ENCODE data around the gene STK35.
A peak's percentile ranks its signal among the peaks of the same experiment; 100 is the strongest.

Gene STK35

GRCh38 chr20:2131366-2131765, 29.7 kb downstream of the STK35 start:
- no peak overlapping the region for H3K4me3 ChIP-seq (ENCODE audit: low read depth, low read length)
- no peak for DNase-seq (ENCODE audit: low read depth)

DNA sequence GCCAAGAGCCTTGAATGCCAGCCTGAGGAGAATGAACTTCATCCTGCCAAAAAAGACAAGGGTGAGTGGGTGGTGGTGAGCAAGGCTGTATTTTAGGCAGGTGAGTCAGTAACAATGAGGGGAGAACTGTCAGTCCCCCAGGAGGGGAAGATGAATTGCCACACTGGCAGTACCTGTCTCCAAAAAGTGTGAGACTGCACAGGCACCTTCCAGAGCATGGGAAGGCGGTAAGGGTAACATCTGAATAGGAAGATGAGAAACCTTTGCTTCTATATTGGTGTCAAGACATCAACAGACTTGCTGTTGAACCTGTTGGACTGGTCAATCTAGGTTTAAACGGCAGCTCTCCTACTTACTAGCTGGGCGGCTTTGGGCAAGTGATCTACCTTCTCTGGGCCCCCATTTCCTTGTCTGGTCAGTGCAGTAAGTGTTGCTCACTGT, 30.9 kb downstream of the STK35 start:
- no peak overlapping the region for H3K4me3 ChIP-seq (ENCODE audit: low read depth, low read length)

GRCh38 chr20:2133318-2134183, 31.9 kb downstream of the STK35 start:
- peak; percentile 60 for DNase-seq (ENCODE audit: low read depth)
- H3K4me3 ChIP-seq (ENCODE audit: low read depth, low read length), result no peak overlapping the region

More for the DNA sequence above, 30.9 kb downstream of the STK35 start:
- no peak for DNase-seq (ENCODE audit: low read depth)

DNA sequence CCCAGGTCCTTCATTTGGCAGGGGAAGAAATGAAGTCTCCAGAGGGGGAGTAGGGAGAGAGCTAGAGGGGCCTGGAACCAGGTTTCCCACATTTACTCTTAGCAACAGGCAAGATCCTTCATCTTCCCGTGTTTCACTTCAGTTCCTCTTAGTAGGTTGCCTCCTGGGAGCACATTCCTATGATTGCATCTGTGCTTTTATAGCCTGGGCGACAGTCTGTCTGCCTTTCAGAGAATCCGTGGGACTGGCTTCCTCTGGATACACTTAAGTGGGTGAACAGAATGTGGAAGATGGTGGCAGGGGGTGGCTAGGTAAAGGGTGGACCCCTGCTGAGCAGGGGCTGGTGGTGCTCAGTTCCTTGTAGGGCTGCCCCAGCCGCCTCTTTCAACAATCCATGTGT, 33.4 kb downstream of the STK35 start:
- H3K4me3 ChIP-seq (ENCODE audit: low read depth, low read length), result no peak overlapping the region
- DNase-seq (ENCODE audit: low read depth), result no peak

GRCh38 chr20:2136275-2136674, 34.6 kb downstream of the STK35 start:
- DNase-seq (ENCODE audit: low read depth), result no peak
- H3K4me3 ChIP-seq (ENCODE audit: low read depth, low read length), result no peak overlapping the region

DNA sequence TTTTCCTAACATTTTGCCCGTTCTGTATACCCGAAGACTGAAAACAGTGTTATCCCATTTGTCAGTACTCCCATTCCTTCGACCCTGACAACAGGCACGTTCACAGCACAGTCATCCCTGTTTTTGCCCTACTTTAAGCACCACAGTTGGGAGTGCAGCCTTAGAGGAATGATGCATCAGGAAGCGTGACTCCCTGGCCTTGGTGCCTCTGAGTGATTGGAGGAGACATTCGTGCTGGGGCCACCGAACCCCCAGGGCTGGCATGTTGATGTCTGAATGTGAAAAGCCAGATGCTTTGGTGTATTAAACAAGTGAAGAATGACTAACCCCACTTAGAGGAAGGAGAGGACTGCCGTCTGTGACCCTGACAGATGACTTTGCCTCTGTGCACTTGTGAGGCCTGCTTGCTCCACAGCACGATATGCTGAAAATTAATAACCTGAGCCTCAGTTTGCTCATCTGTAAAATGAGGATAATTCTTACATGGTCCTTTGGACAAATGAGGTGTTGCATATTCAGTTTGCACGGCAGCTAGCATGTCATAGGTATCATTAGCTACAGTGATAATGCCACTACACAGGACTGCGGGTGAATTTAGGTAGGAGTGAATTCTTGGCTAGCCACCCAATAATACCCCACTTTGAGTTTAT, 36.0 kb downstream of the STK35 start:
- DNase-seq (ENCODE audit: low read depth), result peak; percentile 64
- no peak overlapping the region for H3K4me3 ChIP-seq (ENCODE audit: low read depth, low read length)

DNA sequence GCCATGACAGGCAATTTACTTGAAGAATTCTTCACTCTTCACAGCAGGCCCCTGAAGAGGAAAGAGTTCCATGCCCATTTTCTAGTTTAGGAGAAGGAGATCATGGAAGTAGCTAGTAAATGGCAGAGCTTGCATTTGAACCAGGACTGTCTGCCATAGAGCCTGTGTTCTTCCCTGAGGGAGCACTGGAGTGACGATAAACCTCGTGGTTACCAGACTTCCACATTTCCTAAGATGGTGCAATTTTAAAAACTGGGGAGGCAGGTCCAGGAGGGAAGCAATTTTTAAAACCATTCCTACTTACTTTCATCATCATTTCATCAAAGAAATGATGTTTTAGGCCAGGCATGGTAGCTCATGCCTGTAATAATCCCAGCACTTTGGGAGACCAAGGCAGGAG, 36.8 kb downstream of the STK35 start:
- DNase-seq (ENCODE audit: low read depth), result no peak
- H3K4me3 ChIP-seq (ENCODE audit: low read depth, low read length), result no peak overlapping the region

DNA sequence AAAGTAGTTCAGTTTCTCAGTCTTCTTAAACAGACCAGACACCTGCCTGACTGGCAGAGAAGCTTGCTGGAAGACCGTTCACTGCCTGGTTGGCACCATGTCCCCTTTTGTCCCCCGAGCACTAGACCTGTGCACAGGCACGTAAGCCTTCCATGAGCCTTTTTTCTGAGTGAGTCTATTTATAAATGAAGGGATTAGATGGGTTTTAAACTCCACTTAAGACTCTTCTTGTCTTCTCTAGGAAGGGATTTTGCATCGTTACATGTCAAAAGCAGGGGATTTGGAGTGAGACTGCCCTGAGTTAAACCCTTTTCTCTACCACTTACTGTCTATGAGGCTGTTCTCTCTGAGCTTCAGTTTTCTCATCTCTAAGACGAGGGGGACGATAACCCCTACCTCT, 37.6 kb downstream of the STK35 start:
- H3K4me3 ChIP-seq (ENCODE audit: low read depth, low read length), result no peak overlapping the region
- no peak for DNase-seq (ENCODE audit: low read depth)

GRCh38 chr20:2139736-2140135, 38.1 kb downstream of the STK35 start:
- no peak overlapping the region for H3K4me3 ChIP-seq (ENCODE audit: low read depth, low read length)
- DNase-seq (ENCODE audit: low read depth), result no peak

GRCh38 chr20:2140561-2140960, 38.9 kb downstream of the STK35 start:
- DNase-seq (ENCODE audit: low read depth), result no peak
- no peak overlapping the region for H3K4me3 ChIP-seq (ENCODE audit: low read depth, low read length)

- DNase-seq (ENCODE audit: low read depth), result no peak
- no peak overlapping the region for H3K4me3 ChIP-seq (ENCODE audit: low read depth, low read length)
Observed at GRCh38 chr20:2141600-2142575, 40.3 kb downstream of the STK35 start.

GRCh38 chr20:2142649-2143048, 41.0 kb downstream of the STK35 start:
- no peak for DNase-seq (ENCODE audit: low read depth)
- H3K4me3 ChIP-seq (ENCODE audit: low read depth, low read length), result no peak overlapping the region

DNA sequence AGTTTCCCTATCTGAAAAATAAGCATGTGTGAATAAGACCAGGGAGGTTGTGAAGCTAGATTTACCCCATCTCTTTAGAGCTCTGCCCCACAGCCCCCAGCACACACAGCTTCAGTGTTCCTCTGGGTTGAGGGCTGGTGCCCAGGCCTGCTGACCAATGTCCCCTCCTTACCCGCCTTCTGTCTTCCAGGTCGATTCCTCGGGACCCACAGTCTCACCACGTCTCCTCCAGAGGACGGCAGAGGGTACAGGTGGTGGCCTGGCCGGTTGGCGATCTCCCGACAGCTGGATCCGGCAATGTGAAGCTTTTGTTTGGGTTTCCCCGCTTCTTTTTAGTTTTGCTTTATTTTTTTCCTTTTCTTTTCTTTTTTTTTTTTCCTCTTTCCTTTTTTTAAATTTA, 42.0 kb downstream of the STK35 start:
- no peak overlapping the region for H3K4me3 ChIP-seq (ENCODE audit: low read depth, low read length)
- no peak for DNase-seq (ENCODE audit: low read depth)

DNA sequence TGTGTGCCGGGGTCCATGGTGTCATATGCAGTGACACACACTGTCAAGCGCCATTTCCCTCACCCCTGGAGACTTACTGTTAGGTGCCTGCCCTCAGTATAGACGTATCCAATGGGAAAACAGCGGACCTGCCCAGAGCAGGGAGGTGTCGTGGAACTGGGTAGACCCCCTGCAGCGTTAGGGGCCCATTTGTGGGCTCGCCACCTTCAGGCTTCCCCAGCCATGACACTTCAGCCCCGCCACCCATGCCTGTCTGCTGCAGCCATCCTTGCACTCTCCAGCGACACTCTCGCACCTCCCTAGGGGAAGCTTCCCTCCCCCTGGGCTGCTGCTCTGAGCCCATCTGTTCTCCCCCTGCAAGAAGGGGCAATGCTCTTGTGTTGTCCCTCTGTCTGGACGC, 43.2 kb downstream of the STK35 start:
- H3K4me3 ChIP-seq (ENCODE audit: low read depth, low read length), result no peak overlapping the region
- no peak for DNase-seq (ENCODE audit: low read depth)

DNA sequence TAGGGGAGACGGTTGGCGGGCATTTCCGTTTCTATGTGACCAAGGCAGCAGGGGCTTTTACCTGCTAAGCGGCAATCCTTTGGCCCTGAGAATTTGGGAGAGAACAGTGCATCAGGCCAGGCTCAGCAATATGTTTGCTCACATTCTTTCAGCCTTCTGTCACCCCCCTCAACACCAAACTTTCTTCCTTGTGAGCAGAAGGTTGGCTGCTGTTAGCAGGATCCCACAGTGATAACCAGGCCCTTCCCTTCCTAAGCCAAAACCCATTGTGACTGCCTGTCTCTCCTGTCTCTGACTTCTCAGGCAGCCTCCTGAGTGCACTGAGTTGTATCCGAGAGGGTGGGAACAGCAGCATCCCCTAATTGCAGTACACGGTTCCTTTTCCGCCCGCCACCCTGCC, 43.7 kb downstream of the STK35 start:
- no peak for DNase-seq (ENCODE audit: low read depth)
- no peak overlapping the region for H3K4me3 ChIP-seq (ENCODE audit: low read depth, low read length)

DNA sequence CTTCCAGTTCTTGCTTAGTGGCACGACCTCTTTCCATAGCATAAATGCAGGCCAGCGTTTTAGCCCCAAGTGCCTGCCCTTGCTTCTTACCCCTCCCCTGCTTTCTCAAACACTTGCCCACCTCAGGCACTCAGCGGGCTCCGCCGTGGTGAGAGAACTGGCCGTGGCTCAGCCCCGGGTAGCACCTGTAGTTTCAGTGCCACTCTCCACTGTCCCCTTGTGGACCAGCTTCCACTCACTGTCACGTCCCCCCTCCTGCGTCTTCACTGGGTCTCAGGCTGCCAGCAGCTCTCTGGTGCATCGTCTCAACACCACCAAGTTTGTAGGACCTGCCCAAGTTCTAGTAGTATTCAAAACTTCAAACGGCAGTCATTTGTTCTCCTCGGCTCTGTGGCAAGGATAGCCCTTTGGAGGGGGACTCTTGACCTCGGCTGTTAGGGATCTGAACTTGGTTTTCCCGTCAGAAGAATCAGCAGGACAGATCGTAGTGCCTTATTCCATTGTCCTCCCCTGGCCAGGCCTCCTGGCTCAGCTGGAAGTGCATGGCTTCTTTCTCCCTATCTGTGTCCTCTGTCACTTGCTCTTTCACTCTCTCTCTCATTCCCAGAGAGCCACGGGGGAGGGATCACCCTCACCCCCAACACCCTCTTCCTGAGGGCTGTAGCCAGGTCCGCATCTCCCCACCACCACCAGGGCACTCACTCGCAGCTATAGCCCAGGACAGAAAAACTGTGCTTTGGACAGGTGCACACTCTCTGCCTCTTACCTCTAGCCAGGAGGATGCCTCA, 44.6 kb downstream of the STK35 start:
- no peak overlapping the region for H3K4me3 ChIP-seq (ENCODE audit: low read depth, low read length)
- no peak for DNase-seq (ENCODE audit: low read depth)

GRCh38 chr20:2149507-2149906, 47.9 kb downstream of the STK35 start:
- no peak for DNase-seq (ENCODE audit: low read depth)
- H3K4me3 ChIP-seq (ENCODE audit: low read depth, low read length), result no peak overlapping the region

DNA sequence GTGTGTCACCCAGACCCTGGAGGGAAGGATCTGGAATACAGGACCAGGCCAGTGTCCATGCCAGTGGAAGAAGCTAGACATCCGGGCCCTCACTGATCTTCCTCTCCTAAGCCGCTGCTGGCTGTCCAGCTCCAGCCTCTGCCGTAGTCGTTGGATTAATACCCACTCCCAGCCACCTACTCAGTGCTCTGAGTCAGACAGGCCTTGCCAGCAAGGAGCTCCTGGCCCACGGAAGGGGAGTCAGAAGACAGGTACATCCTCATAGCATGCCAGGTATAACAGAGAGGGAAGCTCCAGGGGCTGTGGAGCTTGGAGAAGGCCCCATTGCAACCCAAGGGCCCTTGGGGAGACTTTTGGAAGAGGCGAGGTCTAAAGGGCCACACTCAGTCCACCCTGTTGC, 49.0 kb downstream of the STK35 start:
- DNase-seq (ENCODE audit: low read depth), result no peak
- no peak overlapping the region for H3K4me3 ChIP-seq (ENCODE audit: low read depth, low read length)

DNA sequence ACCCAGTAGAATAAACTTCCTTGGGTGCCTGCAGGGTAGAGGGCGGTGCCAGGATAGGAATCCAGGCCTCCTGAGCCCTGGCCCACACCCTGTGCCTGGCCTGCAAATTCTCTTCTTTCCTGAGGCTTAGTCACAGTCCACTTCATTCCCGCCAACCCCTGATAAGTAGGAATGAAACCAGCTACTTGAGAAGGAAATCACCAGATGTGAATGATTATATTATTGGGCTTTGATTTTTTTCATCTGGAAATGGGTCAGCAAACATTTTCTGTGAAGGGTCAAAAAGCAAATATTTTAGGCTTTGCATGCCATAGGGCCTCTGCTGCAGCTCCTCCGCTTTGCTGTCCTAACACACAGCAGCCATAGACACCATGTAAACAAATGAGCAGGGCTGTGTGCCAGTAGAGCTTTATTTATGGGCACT, 50.2 kb downstream of the STK35 start:
- no peak for DNase-seq (ENCODE audit: low read depth)

More for the DNA sequence above, 50.2 kb downstream of the STK35 start:
- no peak overlapping the region for H3K4me3 ChIP-seq (ENCODE audit: low read depth, low read length)
